Measurements from ENCODE around the gene SS18L1.

SS18L1 gene

GRCh38 chr20:62151835-62152364, 8.3 kb downstream of the SS18L1 start:
- DNase-seq: no peak

GRCh38 chr20:62155428-62156253, 12.1 kb downstream of the SS18L1 start:
- no peak for DNase-seq

- no peak for DNase-seq
Measured at GRCh38 chr20:62156254-62156556, 12.6 kb downstream of the SS18L1 start.

- peak in 25 of 56 donors; percentile 6 to 64 (median 26) for DNase-seq
Measured at GRCh38 chr20:62156592-62157386, 13.2 kb downstream of the SS18L1 start.

- no peak for DNase-seq
Measured at GRCh38 chr20:62157387-62158087, 14.0 kb downstream of the SS18L1 start.

- DNase-seq: no peak
Measured at GRCh38 chr20:62158088-62158400, 14.5 kb downstream of the SS18L1 start.

- DNase-seq: no peak
Measured at GRCh38 chr20:62158541-62158940, 15.0 kb downstream of the SS18L1 start.

- DNase-seq: no peak
Measured at GRCh38 chr20:62159052-62159451, 15.5 kb downstream of the SS18L1 start.

- DNase-seq: peak in 1 of 56 donors; percentile 9
Measured at GRCh38 chr20:62159839-62160238, 16.3 kb downstream of the SS18L1 start.

- DNase-seq: no peak
Measured at GRCh38 chr20:62160253-62160652, 16.7 kb downstream of the SS18L1 start.

- no peak for DNase-seq
Measured at GRCh38 chr20:62160876-62161275, 17.3 kb downstream of the SS18L1 start.

GRCh38 chr20:62161347-62161746, 17.8 kb downstream of the SS18L1 start:
- no peak for DNase-seq

- DNase-seq: no peak
Measured at GRCh38 chr20:62162765-62163484, 19.4 kb downstream of the SS18L1 start.

- no peak for DNase-seq
Measured at GRCh38 chr20:62163485-62163865, 19.9 kb downstream of the SS18L1 start.

- DNase-seq: no peak
Measured at GRCh38 chr20:62163986-62164762, 20.6 kb downstream of the SS18L1 start.

GRCh38 chr20:62164879-62165761, 21.6 kb downstream of the SS18L1 start:
- DNase-seq: no peak

- no peak for DNase-seq
Measured at GRCh38 chr20:62165762-62166399, 22.3 kb downstream of the SS18L1 start.

- no peak for DNase-seq
Measured at GRCh38 chr20:62167474-62167873, 23.9 kb downstream of the SS18L1 start.

GRCh38 chr20:62168061-62168460, 24.5 kb downstream of the SS18L1 start:
- DNase-seq: no peak

Measured in nucleus accumbens (tissue), 56 donors.